COLO668 (cell line): ENCODE results near the gene NBEA.
A peak's percentile ranks its signal among the peaks of the same experiment; 100 is the strongest.
"Not testable (repeated sequence)": the region's sequence is repeated elsewhere in the genome, so short reads cannot be mapped to it uniquely, and the experiment has no call there.

Experiments
- DNase-seq: peaks from one replicate; lab custom pipeline; 2025; ENCODE audit not compliant: unreplicated experiment; lab: John Stamatoyannopoulos, UW

Gene NBEA, protein sequence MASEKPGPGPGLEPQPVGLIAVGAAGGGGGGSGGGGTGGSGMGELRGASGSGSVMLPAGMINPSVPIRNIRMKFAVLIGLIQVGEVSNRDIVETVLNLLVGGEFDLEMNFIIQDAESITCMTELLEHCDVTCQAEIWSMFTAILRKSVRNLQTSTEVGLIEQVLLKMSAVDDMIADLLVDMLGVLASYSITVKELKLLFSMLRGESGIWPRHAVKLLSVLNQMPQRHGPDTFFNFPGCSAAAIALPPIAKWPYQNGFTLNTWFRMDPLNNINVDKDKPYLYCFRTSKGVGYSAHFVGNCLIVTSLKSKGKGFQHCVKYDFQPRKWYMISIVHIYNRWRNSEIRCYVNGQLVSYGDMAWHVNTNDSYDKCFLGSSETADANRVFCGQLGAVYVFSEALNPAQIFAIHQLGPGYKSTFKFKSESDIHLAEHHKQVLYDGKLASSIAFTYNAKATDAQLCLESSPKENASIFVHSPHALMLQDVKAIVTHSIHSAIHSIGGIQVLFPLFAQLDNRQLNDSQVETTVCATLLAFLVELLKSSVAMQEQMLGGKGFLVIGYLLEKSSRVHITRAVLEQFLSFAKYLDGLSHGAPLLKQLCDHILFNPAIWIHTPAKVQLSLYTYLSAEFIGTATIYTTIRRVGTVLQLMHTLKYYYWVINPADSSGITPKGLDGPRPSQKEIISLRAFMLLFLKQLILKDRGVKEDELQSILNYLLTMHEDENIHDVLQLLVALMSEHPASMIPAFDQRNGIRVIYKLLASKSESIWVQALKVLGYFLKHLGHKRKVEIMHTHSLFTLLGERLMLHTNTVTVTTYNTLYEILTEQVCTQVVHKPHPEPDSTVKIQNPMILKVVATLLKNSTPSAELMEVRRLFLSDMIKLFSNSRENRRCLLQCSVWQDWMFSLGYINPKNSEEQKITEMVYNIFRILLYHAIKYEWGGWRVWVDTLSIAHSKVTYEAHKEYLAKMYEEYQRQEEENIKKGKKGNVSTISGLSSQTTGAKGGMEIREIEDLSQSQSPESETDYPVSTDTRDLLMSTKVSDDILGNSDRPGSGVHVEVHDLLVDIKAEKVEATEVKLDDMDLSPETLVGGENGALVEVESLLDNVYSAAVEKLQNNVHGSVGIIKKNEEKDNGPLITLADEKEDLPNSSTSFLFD (N-terminal part only)

DNA sequence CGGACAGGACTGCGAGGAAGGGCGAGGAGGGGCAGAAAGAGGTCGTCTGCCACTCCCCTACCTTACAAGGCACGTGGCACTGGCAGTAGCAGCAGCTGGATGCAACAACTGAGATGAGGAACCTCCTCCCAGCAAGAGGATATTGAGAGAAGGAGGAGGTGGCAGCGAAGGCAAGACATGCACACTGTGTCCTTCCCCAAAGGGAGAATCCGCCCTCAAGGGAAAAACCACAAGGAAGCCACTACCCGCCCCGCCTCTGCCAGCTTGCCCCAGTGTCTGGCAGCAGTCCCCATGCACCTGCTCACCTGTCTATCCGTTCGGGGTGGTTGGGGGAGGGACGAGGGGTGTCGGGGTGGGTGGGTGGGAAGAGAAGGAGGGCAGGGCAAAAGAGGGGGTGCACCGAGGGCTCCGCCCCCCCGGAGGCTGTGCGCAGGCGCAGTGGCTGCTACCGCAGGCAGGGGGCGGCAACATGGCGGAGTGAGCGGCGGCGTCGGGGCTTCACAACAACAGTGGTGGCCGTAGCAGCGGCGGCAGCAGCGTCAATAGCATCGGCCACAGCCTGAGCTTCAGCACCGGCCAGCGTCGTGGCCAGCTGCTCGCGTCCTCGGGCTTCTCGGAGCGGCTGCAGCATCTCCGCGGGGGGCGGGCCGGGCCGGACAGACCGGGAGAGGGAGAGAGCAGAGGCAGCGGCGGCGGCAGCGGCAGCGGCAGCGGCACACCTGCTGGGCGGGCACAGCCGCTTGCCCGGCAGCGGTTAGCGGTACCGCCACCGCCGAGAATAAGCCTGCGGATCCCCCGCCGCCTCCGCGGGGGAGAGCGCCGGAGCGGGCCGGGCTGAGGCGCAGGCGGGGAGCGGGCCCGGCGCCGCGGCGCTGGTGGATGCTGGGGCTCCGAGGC, at the start of gene NBEA:
Gene NBEA, plus strand, starts transcription at position 436 of the 897 bp plus-strand sequence. CDS start 551 bp downstream, outside the sequence.
- peak; percentile 97 for DNase-seq

DNA sequence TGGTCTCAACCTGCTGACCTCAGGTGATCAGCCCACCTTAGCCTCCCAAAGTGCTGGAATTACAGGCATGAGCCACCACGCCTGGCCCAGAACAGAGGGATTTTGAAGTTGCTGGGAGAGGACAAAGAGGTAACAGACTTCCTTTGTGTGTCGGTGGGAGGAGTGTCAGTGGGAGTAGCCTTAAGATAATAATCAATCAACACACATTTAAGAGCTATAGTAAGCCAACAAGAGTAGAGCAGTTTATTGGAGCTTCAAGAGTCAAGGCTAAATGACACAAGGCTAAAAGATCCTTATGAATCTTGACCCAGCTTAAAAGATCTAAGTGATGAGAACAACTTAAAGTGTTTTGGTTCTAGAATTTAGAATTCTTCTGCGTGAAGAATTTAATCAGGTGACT, 47.3 kb upstream of the NBEA start:
- no peak for DNase-seq

DNA sequence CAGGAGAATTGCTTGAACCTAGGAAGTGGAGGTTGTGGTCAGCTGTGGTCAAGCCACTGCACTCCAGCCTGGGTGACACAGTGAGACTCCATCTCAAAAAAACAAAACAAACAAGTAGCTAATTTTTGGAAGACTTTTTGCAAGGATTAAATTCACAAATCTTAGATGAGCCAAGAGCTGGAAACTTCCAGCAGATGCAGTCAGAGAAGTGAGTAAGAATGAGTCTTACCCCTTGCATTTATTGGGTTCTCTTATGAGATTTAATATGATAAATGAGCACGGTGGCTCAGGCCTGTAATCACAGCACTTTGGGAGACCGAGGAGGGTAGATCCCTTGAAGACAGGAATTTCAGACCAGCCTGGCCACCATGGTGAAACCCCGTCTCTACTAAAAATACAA, 44.9 kb upstream of the NBEA start:
- DNase-seq: no peak

DNA sequence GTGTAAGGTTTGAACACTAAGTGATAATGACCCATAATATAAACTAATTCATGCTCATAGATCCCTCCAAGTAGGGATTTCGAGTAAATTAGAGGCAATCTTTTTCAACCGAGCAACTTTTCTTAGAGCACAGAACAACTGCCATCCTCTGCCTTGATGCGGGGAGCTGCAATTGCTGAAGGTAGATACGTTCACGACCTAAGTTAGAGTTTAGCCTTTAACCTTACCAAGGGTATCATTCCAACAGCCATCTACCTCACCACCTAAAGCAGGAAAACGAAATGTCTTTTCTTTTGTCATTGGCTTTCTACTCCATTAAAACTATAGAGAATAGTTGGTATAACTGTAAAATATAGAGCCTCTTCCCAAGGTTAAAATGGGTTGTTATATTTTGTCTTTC, 42.2 kb upstream of the NBEA start:
- no peak for DNase-seq

DNA sequence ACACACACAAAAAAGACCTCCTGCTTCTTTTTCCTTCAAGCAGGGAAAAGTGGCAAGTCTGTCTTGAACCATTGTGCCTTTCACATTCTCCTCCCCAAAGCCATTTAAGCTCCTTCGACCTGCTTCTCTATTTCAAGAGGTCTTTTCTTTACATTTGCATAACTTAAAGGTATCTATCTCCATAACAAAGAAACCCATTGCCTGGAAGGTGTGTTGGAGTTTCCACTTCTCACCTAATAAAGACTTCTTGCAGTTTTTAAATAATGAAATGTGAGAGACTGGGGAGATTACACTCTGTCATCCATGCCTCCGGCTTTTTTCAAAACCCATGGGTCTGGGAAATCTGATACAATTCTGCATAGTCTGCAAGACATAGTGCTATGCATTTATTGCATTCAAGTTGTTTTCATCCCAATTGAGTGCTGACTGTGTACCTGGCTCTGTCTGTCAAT, 41.8 kb upstream of the NBEA start:
- no peak for DNase-seq

DNA sequence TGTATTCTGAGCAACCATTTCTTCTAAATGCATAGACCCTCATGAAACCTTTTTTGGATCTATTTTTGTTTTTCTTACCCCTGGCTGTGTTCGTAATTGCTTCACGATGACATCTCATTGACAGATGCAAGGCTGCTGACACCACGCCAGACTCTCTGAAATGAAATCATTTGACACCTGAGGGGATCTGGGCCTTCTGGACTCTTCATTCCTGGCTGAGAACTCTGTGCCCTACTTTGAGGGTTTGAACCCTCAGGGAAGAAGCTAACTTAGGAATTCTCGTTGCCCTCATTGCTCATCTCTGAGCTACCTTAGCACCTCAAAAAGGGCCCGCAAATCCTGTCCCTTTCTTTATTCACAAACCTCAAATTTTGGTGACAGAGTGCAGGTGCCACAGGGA, 40.5 kb upstream of the NBEA start:
- DNase-seq: no peak

DNA sequence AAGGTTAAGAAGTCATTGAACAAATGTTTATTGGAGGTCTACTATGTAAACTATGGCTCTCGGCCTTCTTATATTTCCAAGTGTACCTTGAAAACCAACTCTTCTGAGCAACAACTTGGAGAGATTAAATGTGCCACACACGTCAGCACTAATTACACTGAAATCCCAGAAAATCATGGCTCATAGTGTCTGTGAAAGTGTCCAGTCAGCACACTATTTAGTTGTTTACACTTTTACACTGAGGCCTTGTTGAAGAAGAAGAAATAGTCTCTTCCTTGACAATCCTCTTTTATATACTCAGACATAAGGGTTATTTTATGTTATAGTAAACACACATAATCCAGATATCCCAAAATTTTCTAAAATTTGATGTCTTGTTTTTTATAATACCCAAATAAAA, 30.9 kb upstream of the NBEA start:
- DNase-seq: no peak

DNA sequence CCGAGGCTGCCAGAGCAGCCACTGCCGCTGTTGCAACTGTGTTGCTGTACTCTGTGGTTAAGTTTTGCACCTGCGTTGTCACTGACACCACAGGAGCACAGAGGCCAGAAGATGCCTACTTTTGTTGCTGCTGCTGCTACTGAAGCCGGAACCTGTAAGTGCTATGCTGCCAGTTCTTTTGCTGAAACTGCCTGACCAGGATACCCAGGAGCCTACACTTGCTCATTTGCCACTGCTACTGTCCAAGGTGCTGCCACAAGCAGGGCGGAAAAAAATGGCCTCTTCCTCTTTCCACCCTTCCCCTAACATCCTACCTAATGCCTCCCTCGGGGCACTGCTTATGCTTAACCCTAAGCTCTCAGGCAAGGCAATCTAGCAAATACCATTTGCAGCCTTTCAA, 29.0 kb upstream of the NBEA start:
- no peak for DNase-seq

DNA sequence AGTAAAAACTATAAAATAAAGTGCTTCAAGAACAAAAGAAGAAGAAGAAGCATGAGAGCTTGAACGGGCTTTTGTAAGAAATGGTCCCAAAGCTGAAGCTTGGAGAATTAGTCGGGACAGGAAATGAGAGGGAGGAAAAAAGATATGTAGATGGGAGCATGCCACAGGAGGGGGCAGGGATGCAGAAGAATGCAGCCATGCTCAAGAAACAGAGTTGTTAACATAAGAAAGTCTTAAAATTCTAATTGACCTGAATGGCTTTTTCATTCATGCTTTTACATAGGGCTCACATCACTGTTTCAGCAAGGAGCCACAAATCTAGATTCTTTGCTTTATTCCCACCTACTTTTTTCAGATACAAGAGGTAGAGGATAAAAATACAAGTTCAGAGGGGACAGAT, 27.7 kb upstream of the NBEA start:
- no peak for DNase-seq

DNA sequence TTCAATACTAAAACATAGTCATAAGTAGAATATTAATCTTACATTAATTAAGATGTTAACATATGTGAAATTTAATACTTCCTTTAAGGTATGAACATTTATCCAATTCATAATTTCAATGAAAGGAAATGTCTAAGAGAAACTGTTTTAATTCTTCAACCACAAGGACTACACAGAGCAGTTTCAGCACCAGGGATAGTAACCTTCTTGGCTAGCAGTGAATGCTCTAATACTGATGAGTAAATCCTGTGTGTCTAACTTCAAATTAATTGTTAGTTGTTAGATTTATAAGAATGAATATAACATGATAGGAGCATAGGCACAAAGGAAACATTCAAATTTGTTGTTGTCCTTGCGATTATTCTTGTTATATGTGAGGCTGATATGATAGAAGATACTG, 15.6 kb upstream of the NBEA start:
- no peak for DNase-seq

DNA sequence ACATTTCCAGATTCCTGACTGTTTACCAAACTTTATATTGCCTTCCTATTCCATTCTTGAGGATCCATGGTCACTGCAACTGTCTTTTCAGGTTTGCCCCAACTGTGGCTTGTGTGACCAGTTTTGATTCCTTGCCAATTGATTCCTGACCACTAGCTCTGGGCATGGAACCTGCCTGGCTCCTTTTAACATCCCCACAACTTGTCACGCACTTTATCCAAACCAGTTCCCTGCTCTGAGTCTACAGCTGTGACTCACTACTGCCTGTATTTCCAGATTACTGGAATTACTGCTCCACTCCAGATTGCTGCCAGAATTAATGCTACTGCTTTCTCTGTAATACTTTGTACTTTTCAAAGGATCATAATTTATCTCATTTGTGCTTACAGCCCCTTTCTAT, 13.4 kb upstream of the NBEA start:
- DNase-seq: not testable (repeated sequence)

DNA sequence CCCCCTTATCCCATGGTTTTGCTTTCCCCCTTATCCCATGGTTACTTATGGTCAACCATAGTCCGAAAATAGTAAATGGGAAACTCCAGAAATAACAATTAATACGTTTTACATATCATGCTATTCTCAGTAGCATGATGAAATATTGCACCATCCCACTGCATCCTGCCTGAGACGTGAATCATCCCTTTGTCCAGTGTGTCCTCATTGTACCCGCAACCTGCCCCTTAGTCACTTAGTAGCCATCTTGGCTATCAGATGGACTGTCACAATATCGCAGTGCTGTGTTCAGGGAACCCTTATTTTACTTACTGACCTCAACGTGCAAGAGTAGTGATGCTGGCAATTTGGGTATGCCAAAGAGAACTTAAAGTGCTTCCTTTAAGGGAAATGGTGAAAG, 10.5 kb upstream of the NBEA start:
- DNase-seq: no peak

DNA sequence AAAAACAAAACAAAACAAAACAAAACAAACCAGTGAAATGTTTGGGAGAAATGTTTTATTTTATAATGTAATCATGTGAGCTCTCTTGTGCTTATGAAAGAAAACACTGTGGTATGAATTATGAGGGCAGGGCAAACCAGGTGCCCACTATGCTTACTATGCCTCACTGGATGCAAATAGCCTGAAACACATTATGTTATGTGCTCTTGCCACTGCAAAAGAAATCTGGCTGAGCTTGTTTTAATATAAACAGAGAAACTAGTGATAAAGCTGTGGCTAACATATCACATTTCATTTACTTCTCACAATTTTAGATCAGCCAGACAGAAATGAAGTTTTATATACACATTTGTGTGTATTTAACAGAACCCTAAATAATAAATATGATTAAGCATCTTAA, 8.7 kb upstream of the NBEA start:
- peak; percentile 60 for DNase-seq

DNA sequence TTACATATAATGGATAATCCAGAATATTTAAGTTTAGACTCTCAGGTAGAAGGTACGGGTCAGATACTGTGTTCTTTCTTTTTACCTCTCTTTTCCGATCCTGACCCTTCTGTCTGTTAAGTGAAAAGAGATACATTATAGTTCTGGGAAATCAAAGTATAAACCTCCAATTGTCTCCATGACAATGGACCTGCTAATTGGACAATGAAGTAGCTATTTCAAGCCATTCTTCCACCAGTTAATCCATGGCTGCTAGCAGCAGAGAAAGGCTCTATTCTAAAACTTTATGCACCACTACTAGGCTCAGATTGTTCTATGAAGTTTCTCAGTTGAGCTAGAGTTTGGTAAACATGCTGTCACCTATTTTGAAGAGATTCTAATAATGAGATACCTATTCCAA, 8.3 kb upstream of the NBEA start:
- no peak for DNase-seq

DNA sequence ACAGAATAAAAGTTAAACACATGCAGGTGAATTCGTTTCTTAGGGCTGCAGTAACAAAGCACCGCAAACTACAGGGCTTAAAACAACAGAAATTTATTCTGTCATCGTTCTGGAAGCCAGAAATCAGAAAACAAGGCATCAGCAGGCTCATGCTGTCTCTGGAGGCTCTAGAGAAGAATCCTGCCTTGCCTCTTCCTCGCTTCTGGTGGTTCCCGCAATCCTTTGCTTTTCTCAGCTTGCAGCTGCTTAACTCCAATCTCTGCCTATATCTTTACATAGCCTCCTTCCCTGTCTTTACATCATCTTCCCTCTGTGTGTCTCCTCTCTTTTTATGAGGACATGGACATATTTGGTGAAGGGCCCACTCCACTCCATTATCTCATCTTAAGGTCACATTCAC, 6.2 kb upstream of the NBEA start:
- no peak for DNase-seq

DNA sequence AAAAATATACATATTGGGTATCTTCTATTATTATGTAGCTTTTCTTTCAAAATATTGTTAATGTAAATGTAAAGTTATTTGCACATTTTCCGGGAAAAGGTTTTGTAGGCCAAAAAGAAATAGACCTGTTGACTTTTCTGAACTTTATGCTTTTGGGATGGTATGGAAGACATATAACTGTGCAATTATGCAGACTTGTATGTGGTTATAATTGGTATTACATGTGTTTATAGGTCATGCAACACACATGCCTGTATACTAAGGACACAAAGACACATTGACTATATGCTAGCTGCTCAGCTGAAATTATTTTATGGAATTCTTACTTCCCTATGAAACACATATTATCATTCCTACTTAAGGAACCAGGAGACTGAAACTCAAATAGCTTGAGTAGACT, 2.3 kb upstream of the NBEA start:
- no peak for DNase-seq

DNA sequence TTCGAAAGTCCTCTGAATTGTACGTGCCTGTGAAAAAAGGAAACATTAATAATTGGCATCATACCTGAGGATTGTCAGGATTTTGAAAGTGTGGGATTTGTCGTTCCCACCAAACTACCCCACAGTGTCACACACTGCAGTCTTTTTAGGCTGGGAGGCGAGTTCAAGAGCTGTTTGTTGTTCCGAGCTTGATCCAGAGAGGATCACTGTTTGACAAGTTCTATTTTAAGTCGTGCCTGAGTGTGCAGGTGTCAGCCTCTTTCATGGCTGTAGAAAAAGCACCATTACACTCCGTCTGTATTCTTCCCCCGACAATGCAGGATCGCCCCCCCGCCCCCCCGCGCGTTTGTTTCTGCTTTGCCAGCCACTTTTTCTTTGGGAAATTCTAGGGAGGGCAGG, 635 bp upstream of the NBEA start:
- no peak for DNase-seq

DNA sequence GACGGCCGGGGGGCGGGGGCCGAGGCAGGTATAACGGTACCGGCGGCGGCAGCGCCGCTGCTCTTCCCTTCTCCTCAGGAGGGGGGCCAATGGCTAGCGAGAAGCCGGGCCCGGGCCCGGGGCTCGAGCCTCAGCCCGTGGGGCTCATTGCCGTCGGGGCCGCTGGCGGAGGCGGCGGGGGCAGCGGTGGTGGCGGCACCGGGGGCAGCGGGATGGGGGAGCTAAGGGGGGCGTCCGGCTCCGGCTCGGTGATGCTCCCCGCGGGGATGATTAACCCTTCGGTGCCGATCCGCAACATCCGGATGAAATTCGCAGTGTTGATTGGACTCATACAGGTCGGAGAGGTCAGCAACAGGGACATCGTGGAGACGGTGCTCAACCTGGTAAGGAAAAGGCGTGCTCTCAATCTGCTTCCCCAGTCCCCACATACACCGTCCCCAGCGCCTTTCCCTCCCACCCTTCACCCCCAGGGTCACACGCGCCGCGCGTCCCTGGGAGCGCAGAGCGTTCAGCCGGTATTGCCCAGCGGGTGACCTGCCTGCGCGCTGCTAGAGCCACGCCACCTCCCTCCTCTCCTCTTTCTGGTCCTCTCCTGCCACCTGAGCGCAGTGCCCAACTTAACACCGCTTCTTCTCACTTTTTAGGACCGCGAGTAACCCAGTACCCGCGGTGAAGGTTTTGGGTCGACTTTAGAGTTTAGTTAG, 814 bp downstream of the NBEA start:
- DNase-seq: peak; percentile 94

DNA sequence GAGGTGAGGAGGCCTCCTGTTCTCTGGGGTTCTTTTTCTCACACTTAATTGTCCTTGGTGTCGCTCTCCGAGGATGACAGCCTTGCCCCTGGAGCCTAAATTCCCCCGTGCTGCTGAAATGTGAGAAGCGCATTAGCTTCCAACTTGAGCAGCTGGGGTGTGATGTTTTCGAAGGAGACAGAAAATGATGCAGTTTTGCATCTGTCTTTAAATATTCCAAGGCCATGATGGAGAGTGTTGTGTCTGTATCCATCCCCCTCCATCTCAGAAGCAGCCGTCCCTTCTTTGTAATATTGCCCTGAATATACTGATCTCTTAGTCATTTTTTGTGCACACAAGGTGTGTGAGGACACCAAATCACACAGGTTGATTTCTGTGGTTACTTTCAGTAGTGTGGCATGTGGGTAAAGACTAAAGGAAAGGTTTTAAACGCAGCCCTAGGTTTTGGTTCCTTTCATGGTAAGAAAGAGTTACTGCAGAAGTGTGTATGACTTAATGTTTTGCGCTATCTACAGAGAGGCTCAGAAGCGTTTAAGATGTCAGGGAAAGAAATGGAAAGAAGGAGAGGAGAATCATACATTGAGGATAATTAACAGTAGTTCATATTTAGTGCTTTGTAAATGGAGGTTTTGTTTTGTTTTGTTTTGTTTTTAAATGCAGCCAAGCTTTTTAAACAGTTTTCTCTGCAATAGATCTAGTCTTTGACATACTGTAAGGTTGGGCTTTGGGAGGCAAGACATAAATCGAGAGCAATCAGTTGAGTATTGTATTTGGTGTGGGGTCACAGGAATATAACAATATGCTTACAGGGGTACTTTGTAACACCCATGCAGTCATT, 1.6 kb downstream of the NBEA start:
- DNase-seq: no peak
